ENCODE data around the gene CCDC174. TPM values are rescaled to one million over a fixed set of nuclear protein-coding genes. Genes with fewer than 3 reads are reported as not detected.

Gene CCDC174
- total RNA-seq, 2 donors from 2014 or later: 18.7 to 20.1 TPM

- no peaks in the 10 kb centered on the region for H3K9me3 Mint-ChIP-seq
- H3K9ac ChIP-seq (ENCODE audit: extremely low read depth, low read length, poor library complexity, severe bottlenecking): no peak overlapping the region
- no peaks in the 10 kb centered on the region for H3K27me3 Mint-ChIP-seq (ENCODE audit: insufficient read depth)
- no peak overlapping the region for H3K27ac ChIP-seq (ENCODE audit: low read depth, low read length)
- H3K4me1 ChIP-seq (ENCODE audit: control insufficient read depth, insufficient read depth, low read length): no peaks in the 10 kb centered on the region
- no peak for DNase-seq
- H3K9me3 ChIP-seq (ENCODE audit: control insufficient read depth, low read length): no peaks in the 10 kb centered on the region
- peaks cover 51% of the 10 kb centered on the region for H3K36me3 ChIP-seq (ENCODE audit: control insufficient read depth, insufficient read depth, low read length)
- H3K4me1 Mint-ChIP-seq: no peaks in the 10 kb centered on the region
- TF ChIP-seq CTCF (conservative IDR thresholded peaks at IDR 0.05): no peak
- no peak overlapping the region for H3K4me3 ChIP-seq (ENCODE audit: low read length)
- peaks cover 48% of the 10 kb centered on the region for H3K36me3 Mint-ChIP-seq (ENCODE audit: low read depth)
- no peak overlapping the region for H3K27ac Mint-ChIP-seq
- H3K27me3 ChIP-seq (ENCODE audit: control insufficient read depth, insufficient read depth, low read length, poor library complexity, severe bottlenecking): no peaks in the 10 kb centered on the region
- 95 to 96% methylated on average over 4 of the region's 4 CpGs for WGBS, 2 experiments (ENCODE audit: insufficient coverage in 1 of 2, insufficient read length in 1 of 2)
- H3K4me3 Mint-ChIP-seq: no peak overlapping the region
These were observed 21.0 kb downstream of the CCDC174 start for GRCh38 chr3:14672588-14672987.

- Histone ChIP-seq H3K9me3 (ENCODE audit: control insufficient read depth, low read length) (peaks cover 2% of the 10 kb centered on the region), H3K27ac (ENCODE audit: low read depth, low read length) (no peak within 1 kb of the TSS), H3K27me3 (ENCODE audit: control insufficient read depth, insufficient read depth, low read length, poor library complexity, severe bottlenecking) (no peaks in the 10 kb centered on the region), H3K4me3 (ENCODE audit: low read length) (no peak within 1 kb of the TSS), H3K9ac (ENCODE audit: extremely low read depth, low read length, poor library complexity, severe bottlenecking) (no peak within 1 kb of the TSS), H3K4me1 (ENCODE audit: control insufficient read depth, insufficient read depth, low read length) (no peaks in the 10 kb centered on the region), H3K36me3 (ENCODE audit: control insufficient read depth, insufficient read depth, low read length) (peaks cover 29% of the 10 kb centered on the region)
- 88 to 93% methylated on average over 4 to 7 of the region's 7 CpGs for WGBS, 2 experiments (ENCODE audit: insufficient coverage in 1 of 2, insufficient read length in 1 of 2)
- Mint-ChIP-seq H3K36me3 (ENCODE audit: low read depth) (peaks cover 30% of the 10 kb centered on the region), H3K4me1 (peaks cover 6% of the 10 kb centered on the region), H3K4me3 (no peak within 1 kb of the TSS), H3K9me3 (peaks cover 2% of the 10 kb centered on the region), H3K27ac (no peak within 1 kb of the TSS), H3K27me3 (ENCODE audit: insufficient read depth) (no peaks in the 10 kb centered on the region)
- DNase-seq: no peak
- no peak for TF ChIP-seq CTCF (conservative IDR thresholded peaks at IDR 0.05)
These were observed 23.3 kb downstream of the CCDC174 start, which contains the start of gene C3orf20 for GRCh38 chr3:14674841-14675240. C3orf20 (plus strand) TSS chr3:14675141; CDS start chr3:14682714, 7,573 bp downstream.

- no peaks in the 10 kb centered on the region for H3K4me1 ChIP-seq (ENCODE audit: control insufficient read depth, insufficient read depth, low read length)
- DNase-seq: no peak
- Mint-ChIP-seq H3K4me3 (no peak overlapping the region), H3K36me3 (ENCODE audit: low read depth) (peaks cover 12% of the 10 kb centered on the region), H3K27ac (no peak overlapping the region), H3K4me1 (peaks cover 6% of the 10 kb centered on the region), H3K9me3 (peaks cover 10% of the 10 kb centered on the region), H3K27me3 (ENCODE audit: insufficient read depth) (no peaks in the 10 kb centered on the region)
- 80 to 100% methylated on average over 2 to 4 of the region's 4 CpGs for WGBS, 2 experiments (ENCODE audit: insufficient coverage in 1 of 2, insufficient read length in 1 of 2)
- no peak overlapping the region for H3K4me3 ChIP-seq (ENCODE audit: low read length)
- H3K36me3 ChIP-seq (ENCODE audit: control insufficient read depth, insufficient read depth, low read length): peaks cover 10% of the 10 kb centered on the region
- TF ChIP-seq CTCF (conservative IDR thresholded peaks at IDR 0.05): no peak
- no peak overlapping the region for H3K9ac ChIP-seq (ENCODE audit: extremely low read depth, low read length, poor library complexity, severe bottlenecking)
- H3K9me3 ChIP-seq (ENCODE audit: control insufficient read depth, low read length): peaks cover 8% of the 10 kb centered on the region
- no peaks in the 10 kb centered on the region for H3K27me3 ChIP-seq (ENCODE audit: control insufficient read depth, insufficient read depth, low read length, poor library complexity, severe bottlenecking)
- H3K27ac ChIP-seq (ENCODE audit: low read depth, low read length): no peak overlapping the region
These were observed 25.3 kb downstream of the CCDC174 start for GRCh38 chr3:14676881-14677280.

Measured in endodermal cell (in vitro differentiated cells).